ENCODE data around the gene STAC.

Gene STAC

DNA sequence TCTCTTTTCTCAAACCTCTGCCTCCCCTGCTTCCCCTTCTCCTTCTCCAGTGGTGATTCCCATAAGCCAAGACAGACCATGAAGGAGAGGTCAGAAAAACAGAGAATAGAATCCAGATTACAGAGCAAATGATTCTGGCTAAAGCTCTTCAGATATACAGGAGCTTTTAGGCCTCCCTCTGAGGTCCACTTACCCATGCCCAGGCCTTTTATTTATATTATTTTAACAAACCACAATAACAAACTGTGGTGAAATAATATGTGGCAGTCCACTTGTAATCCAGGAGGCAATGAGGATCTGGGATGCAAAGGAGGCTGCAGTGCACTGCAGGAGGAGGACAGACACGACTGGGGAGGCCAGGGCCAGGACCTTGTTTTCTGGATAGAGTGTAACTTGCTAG lies 104.1 kb downstream of the STAC start:
- H3K4me3 ChIP-seq (ENCODE audit: low read depth, low read length): no peak overlapping the region
- TF ChIP-seq, protein P1, sequence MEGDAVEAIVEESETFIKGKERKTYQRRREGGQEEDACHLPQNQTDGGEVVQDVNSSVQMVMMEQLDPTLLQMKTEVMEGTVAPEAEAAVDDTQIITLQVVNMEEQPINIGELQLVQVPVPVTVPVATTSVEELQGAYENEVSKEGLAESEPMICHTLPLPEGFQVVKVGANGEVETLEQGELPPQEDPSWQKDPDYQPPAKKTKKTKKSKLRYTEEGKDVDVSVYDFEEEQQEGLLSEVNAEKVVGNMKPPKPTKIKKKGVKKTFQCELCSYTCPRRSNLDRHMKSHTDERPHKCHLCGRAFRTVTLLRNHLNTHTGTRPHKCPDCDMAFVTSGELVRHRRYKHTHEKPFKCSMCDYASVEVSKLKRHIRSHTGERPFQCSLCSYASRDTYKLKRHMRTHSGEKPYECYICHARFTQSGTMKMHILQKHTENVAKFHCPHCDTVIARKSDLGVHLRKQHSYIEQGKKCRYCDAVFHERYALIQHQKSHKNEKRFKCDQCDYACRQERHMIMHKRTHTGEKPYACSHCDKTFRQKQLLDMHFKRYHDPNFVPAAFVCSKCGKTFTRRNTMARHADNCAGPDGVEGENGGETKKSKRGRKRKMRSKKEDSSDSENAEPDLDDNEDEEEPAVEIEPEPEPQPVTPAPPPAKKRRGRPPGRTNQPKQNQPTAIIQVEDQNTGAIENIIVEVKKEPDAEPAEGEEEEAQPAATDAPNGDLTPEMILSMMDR (IDR thresholded peaks at IDR 0.05; ENCODE audit: insufficient read depth, low read length, missing control alignments): no peak
- DNase-seq (ENCODE audit: low read depth, low spot score): no peak
- ChIA-PET POLR2A (no interaction called here), CTCF (no interaction called here)

DNA sequence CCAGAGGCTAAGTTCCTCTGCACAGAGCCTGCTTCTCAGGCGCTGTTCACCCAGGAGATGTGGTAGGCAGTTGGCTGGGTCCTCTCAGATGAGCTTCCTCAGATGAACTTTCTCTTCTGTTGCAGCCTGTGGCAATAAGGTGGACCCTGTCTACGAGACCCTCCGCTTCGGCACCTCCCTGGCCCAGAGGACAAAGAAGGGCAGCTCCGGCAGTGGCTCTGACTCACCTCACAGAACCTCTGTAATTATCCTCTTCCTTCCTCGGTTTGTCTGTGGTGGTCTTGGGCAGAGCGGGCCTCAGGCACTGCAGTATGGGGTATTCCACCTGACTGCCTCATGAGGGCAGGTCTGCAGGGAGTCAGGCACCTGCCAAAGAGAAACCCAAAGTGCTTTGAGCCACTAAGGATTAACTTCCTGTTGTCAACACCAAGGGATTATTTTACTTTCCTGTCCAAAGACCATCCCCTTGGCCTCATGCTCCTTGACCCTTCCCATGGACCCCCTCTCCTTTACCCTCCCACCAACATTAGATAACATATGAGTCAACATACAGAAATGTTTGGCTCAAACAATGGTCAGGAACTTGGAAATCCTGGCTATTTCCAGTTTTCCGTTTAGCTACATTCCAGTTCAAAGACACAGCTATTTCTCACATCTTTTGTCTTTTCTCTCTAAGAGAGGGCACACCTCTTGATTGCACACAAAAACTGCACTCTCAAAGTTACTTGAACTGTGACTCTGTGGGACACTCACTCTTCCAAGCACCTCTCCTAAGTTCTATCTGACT lies 105.9 kb downstream of the STAC start:
- TF ChIP-seq, protein P1 (IDR thresholded peaks at IDR 0.05; ENCODE audit: insufficient read depth, low read length, missing control alignments): no peak
- ChIA-PET CTCF (interaction anchor here (1.4 to 1.5 kb wide), 2 partner anchors 18 to 39 kb away, joined by 3 to 4 read pairs; no protein-coding TSS in a partner anchor), POLR2A (no interaction called here)
- H3K4me3 ChIP-seq (ENCODE audit: low read depth, low read length): no peak overlapping the region
- no peak for DNase-seq (ENCODE audit: low read depth, low spot score)

DNA sequence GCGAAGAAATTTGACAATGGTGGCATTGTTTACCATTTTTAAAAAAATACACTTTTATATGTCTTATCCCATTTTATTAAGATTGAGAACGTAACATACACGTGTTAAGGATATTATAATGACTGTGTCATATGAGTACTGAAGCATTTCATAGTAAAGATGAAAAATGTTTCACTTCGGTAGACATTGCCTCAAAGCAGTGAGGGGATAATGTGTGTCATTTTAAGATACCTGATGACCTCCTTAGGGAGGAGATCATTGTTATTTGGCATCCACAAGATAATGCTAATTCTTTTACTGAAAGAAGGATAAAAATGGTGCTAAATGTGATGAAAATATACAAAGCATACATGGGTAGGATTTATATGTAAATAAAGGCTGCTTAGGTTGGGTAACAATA lies 107.3 kb downstream of the STAC start:
- no peak for DNase-seq (ENCODE audit: low read depth, low spot score)
- ChIA-PET POLR2A (no interaction called here), CTCF (interaction anchor here (0.7 kb wide), 1 partner anchor 159 kb away, joined by 3 read pairs; no protein-coding TSS in a partner anchor)
- no peak overlapping the region for H3K4me3 ChIP-seq (ENCODE audit: low read depth, low read length)
- TF ChIP-seq, protein P1 (IDR thresholded peaks at IDR 0.05; ENCODE audit: insufficient read depth, low read length, missing control alignments): no peak

DNA sequence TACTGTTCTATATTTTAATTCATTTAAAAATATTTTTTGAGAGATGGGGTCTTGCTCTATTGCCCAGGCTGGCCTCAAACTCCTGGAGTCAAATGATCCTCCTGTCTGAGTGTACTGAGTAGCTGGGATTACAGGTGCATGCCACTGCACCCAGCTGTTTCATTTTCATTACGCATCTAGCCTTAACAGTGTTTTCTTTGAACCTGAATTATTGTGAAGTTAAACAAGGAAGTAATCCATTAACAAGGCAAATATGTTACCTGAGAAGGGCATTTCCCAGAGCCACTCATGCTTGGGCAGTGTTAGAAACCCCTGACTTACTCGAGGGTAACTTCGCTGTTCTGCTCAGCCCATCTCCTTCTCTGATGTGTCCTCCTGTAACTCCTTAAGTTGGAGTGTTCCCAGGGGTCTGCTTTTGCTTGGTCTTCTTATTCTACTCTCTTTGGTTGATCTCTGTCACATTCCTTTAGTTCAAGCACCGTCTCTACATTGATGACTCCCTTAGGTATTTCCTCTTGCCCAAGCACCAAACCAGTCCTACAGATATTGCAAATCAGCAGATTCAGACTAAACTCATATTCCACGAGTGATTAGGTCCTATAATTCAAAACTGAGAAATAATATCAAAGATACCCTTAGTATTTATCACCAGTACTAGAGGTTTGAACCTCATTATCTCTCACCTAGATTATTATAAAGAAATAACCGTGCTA lies 107.9 kb downstream of the STAC start:
- DNase-seq (ENCODE audit: low read depth, low spot score): no peak
- H3K4me3 ChIP-seq (ENCODE audit: low read depth, low read length): no peak overlapping the region
- TF ChIP-seq, protein P1 (IDR thresholded peaks at IDR 0.05; ENCODE audit: insufficient read depth, low read length, missing control alignments): no peak
- CTCF ChIA-PET: no interaction called here
- POLR2A ChIA-PET: no interaction called here

DNA sequence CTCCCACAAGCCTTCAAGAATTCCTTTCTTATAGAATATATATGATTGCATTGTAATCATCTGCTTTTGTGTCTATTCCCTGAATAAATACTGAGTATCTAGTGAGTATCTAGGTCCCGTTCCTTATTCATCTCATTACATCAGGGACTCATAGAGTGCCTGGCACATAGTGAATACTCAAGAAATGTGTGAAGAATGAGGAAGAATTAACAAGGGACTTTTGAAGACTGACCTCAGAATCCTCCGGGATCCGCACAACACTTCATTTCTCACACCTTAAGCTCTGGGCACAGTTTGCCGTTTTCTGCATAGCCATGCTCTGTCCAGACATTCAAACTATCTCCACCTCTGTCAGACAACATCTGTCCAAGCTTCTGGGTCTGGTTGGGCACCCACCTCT lies 108.8 kb downstream of the STAC start:
- ChIA-PET CTCF (no interaction called here), POLR2A (no interaction called here)
- H3K4me3 ChIP-seq (ENCODE audit: low read depth, low read length): no peak overlapping the region
- TF ChIP-seq, protein P1 (IDR thresholded peaks at IDR 0.05; ENCODE audit: insufficient read depth, low read length, missing control alignments): no peak
- DNase-seq (ENCODE audit: low read depth, low spot score): no peak

DNA sequence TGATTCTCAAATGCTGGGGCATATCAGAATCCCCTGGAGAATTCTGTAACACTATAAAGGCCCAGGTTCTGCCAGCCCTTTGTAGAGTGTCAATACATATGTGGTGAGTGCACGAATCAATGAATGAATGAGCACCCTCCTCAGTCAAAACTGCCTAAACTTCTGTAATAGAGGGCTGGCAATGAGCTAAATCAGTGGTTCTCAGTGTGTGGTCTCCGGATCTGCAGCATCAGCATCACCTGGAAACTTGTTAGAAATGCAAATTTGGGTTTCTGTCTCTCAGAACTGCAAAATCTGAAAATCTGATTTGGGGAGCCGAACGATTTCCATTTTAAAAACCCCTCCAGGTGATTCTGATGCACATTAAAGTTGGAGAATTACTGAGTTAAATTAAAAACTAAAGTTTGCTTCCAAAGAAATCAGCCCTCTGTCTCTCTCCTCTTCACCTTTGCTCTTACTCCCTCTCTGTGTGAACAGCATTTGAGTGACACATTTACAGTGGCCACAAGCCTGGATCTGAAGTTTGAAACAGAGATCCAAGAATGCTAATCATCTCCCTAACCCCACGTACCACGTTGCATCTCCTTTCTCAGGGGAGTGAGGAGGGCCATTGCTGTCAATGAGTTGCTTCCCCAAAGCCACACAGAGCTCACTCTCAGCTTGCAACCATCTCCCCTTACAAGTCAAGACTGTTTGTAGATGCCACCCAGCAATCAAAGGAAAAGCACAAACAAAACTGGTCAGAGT lies 109.5 kb downstream of the STAC start:
- no peak for DNase-seq (ENCODE audit: low read depth, low spot score)
- CTCF ChIA-PET: no interaction called here
- POLR2A ChIA-PET: no interaction called here
- TF ChIP-seq, protein P1 (IDR thresholded peaks at IDR 0.05; ENCODE audit: insufficient read depth, low read length, missing control alignments): no peak
- H3K4me3 ChIP-seq (ENCODE audit: low read depth, low read length): no peak overlapping the region
